SK-N-SH (cell line): ENCODE results near the gene SETD5.

Experiments
- CTCF ChIP-seq: fragments of 200-600 bp; sonication (generic); IDR thresholded peaks from 2 replicates; pipeline ENCODE4 v1.6.1; 2017; ENCODE audit warnings: antibody characterized with exemption, mild to moderate bottlenecking, moderate library complexity
- ELF1 ChIP-seq: IDR thresholded peaks from 2 replicates; pipeline ENCODE4 v1.4.0; 2012
- EP300 ChIP-seq, 2 experiments: IDR thresholded peaks; 2 replicates each; pipeline versions ENCODE4 v1.4.0 to v1.6.1; 2012; ENCODE audit warnings: borderline replicate concordance in 1 of 2, low read depth in 1 of 2, low read length in 1 of 2
- TEAD4 ChIP-seq: IDR thresholded peaks from 2 replicates; pipeline ENCODE4 v1.4.0; 2012; ENCODE audit warnings: mild to moderate bottlenecking, borderline replicate concordance; ENCODE audit not compliant: insufficient read depth

GRCh38 chr3:9420850-9421549 lies 23.6 kb downstream of the SETD5 start:
- TF ChIP-seq TEAD4 (no peak), EP300 (IDR thresholded peaks at IDR 0.05; ENCODE audit: borderline replicate concordance in 1 of 2, low read depth in 1 of 2, low read length in 1 of 2) (no peak), ELF1 (no peak), CTCF (no peak)
